Activated naive CD4-positive, alpha-beta T cell treated with anti-CD3 and anti-CD28 coated beads, Interleukin-2, amount 50 U/mL, for 24 hours (primary cell): ENCODE measurements around the gene HSD17B7.
"Not testable (repeated sequence)": the region's sequence is repeated elsewhere in the genome, so short reads cannot be mapped to it uniquely, and the experiment has no call there.

Experiments used
- H3K27ac Mint-ChIP-seq: one replicate; pipeline ENCODE4 v1.8.0; 2021; ENCODE audit warnings: mild to moderate bottlenecking, mixed read lengths
- H3K27me3 Mint-ChIP-seq: one replicate; pipeline ENCODE4 v1.8.0; 2021; ENCODE audit warnings: mixed read lengths
- H3K36me3 Mint-ChIP-seq: one replicate; pipeline ENCODE4 v1.8.0; 2021; ENCODE audit warnings: mixed read lengths
- H3K4me1 Mint-ChIP-seq: one replicate; pipeline ENCODE4 v1.8.0; 2021; ENCODE audit warnings: mixed read lengths
- H3K4me3 Mint-ChIP-seq: one replicate; pipeline ENCODE4 v1.8.0; 2021; ENCODE audit warnings: mild to moderate bottlenecking, mixed read lengths
- H3K9me3 Mint-ChIP-seq: one replicate; pipeline ENCODE4 v1.8.0; 2021; ENCODE audit warnings: mixed read lengths

Gene HSD17B7

GRCh38 chr1:162790303-162790984 is at the start of gene HSD17B7:
HSD17B7 (plus strand) TSS chr1:162790702; CDS start chr1:162790801, 99 bp downstream.
- H3K9me3 Mint-ChIP-seq, H3K4me1 Mint-ChIP-seq, H3K27me3 Mint-ChIP-seq, H3K36me3 Mint-ChIP-seq: not testable (repeated sequence)
- Mint-ChIP-seq H3K27ac (peak within 1 kb of the TSS; percentile 65), H3K4me3 (peak within 1 kb of the TSS; percentile 90)

- no peaks in the 10 kb centered on the region for H3K4me1 Mint-ChIP-seq
- H3K9me3 Mint-ChIP-seq: no peaks in the 10 kb centered on the region
- no peak overlapping the region for H3K4me3 Mint-ChIP-seq
- peaks cover 4% of the 10 kb centered on the region for H3K27me3 Mint-ChIP-seq
- no peaks in the 10 kb centered on the region for H3K36me3 Mint-ChIP-seq
- H3K27ac Mint-ChIP-seq: no peak overlapping the region
These were observed 49.7 kb upstream of the HSD17B7 start for GRCh38 chr1:162740755-162741154.

- Mint-ChIP-seq H3K9me3 (no peaks in the 10 kb centered on the region), H3K36me3 (no peaks in the 10 kb centered on the region)
These were observed 48.9 kb upstream of the HSD17B7 start for GRCh38 chr1:162741574-162741973.

GRCh38 chr1:162746264-162746942 is 44.1 kb upstream of the HSD17B7 start:
- H3K9me3 Mint-ChIP-seq, H3K4me1 Mint-ChIP-seq, H3K27ac Mint-ChIP-seq, H3K36me3 Mint-ChIP-seq, H3K27me3 Mint-ChIP-seq, H3K4me3 Mint-ChIP-seq: not testable (repeated sequence)

More at GRCh38 chr1:162741574-162741973, 48.9 kb upstream of the HSD17B7 start:
- Mint-ChIP-seq H3K4me3 (no peak overlapping the region), H3K4me1 (no peaks in the 10 kb centered on the region), H3K27ac (no peak overlapping the region), H3K27me3 (peaks cover 4% of the 10 kb centered on the region)

- Mint-ChIP-seq H3K27me3 (no peaks in the 10 kb centered on the region), H3K4me3 (no peak overlapping the region), H3K4me1 (no peaks in the 10 kb centered on the region), H3K9me3 (no peaks in the 10 kb centered on the region), H3K36me3 (no peaks in the 10 kb centered on the region), H3K27ac (no peak overlapping the region)
These were observed 37.4 kb upstream of the HSD17B7 start for GRCh38 chr1:162753001-162753658.

GRCh38 chr1:162753998-162754585 is 36.4 kb upstream of the HSD17B7 start:
- Mint-ChIP-seq H3K4me3 (no peak overlapping the region), H3K27me3 (no peaks in the 10 kb centered on the region), H3K9me3 (no peaks in the 10 kb centered on the region), H3K4me1 (no peaks in the 10 kb centered on the region), H3K36me3 (no peaks in the 10 kb centered on the region), H3K27ac (no peak overlapping the region)

- no peak overlapping the region for H3K4me3 Mint-ChIP-seq
These were observed 35.2 kb upstream of the HSD17B7 start for GRCh38 chr1:162755306-162755705.

GRCh38 chr1:162756523-162756922 is 34.0 kb upstream of the HSD17B7 start:
- Mint-ChIP-seq H3K9me3 (no peaks in the 10 kb centered on the region), H3K36me3 (no peaks in the 10 kb centered on the region), H3K27ac (no peak overlapping the region), H3K4me1 (no peaks in the 10 kb centered on the region), H3K4me3 (no peak overlapping the region), H3K27me3 (no peaks in the 10 kb centered on the region)

More at GRCh38 chr1:162755306-162755705, 35.2 kb upstream of the HSD17B7 start:
- H3K9me3 Mint-ChIP-seq: no peaks in the 10 kb centered on the region
- H3K36me3 Mint-ChIP-seq: no peaks in the 10 kb centered on the region
- no peak overlapping the region for H3K27ac Mint-ChIP-seq
- H3K4me1 Mint-ChIP-seq: no peaks in the 10 kb centered on the region
- no peaks in the 10 kb centered on the region for H3K27me3 Mint-ChIP-seq

GRCh38 chr1:162757476-162757875 is 33.0 kb upstream of the HSD17B7 start:
- H3K4me1 Mint-ChIP-seq: no peaks in the 10 kb centered on the region
- H3K27me3 Mint-ChIP-seq: no peaks in the 10 kb centered on the region
- H3K4me3 Mint-ChIP-seq: no peak overlapping the region
- no peak overlapping the region for H3K27ac Mint-ChIP-seq
- H3K9me3 Mint-ChIP-seq: no peaks in the 10 kb centered on the region
- H3K36me3 Mint-ChIP-seq: no peaks in the 10 kb centered on the region

GRCh38 chr1:162765788-162766187 is 24.7 kb upstream of the HSD17B7 start:
- Mint-ChIP-seq H3K4me3 (no peak overlapping the region), H3K4me1 (no peaks in the 10 kb centered on the region), H3K27me3 (peaks cover 2% of the 10 kb centered on the region), H3K9me3 (no peaks in the 10 kb centered on the region), H3K27ac (no peak overlapping the region), H3K36me3 (peaks cover 2% of the 10 kb centered on the region)

- H3K27me3 Mint-ChIP-seq: peaks cover 5% of the 10 kb centered on the region
- no peaks in the 10 kb centered on the region for H3K36me3 Mint-ChIP-seq
- no peak overlapping the region for H3K27ac Mint-ChIP-seq
- H3K4me3 Mint-ChIP-seq: no peak overlapping the region
- H3K4me1 Mint-ChIP-seq: no peaks in the 10 kb centered on the region
- H3K9me3 Mint-ChIP-seq: no peaks in the 10 kb centered on the region
These were observed 17.8 kb upstream of the HSD17B7 start for GRCh38 chr1:162772571-162773154.

GRCh38 chr1:162774007-162774406 is 16.5 kb upstream of the HSD17B7 start:
- no peaks in the 10 kb centered on the region for H3K36me3 Mint-ChIP-seq
- H3K4me1 Mint-ChIP-seq: no peaks in the 10 kb centered on the region
- H3K27me3 Mint-ChIP-seq: peaks cover 5% of the 10 kb centered on the region
- no peak overlapping the region for H3K4me3 Mint-ChIP-seq
- H3K9me3 Mint-ChIP-seq: no peaks in the 10 kb centered on the region
- H3K27ac Mint-ChIP-seq: no peak overlapping the region

GRCh38 chr1:162779043-162779442 is 11.5 kb upstream of the HSD17B7 start:
- Mint-ChIP-seq H3K36me3 (peaks cover 8% of the 10 kb centered on the region), H3K4me1 (no peaks in the 10 kb centered on the region), H3K4me3 (no peak overlapping the region), H3K9me3 (no peaks in the 10 kb centered on the region), H3K27me3 (peaks cover 6% of the 10 kb centered on the region), H3K27ac (no peak overlapping the region)

GRCh38 chr1:162782671-162783070 is 7.8 kb upstream of the HSD17B7 start:
- no peaks in the 10 kb centered on the region for H3K4me1 Mint-ChIP-seq
- no peak overlapping the region for H3K27ac Mint-ChIP-seq
- H3K9me3 Mint-ChIP-seq: no peaks in the 10 kb centered on the region
- H3K27me3 Mint-ChIP-seq: peaks cover 2% of the 10 kb centered on the region
- peaks cover 8% of the 10 kb centered on the region for H3K36me3 Mint-ChIP-seq
- no peak overlapping the region for H3K4me3 Mint-ChIP-seq

- not testable (repeated sequence) for H3K27ac Mint-ChIP-seq, H3K27me3 Mint-ChIP-seq, H3K4me3 Mint-ChIP-seq, H3K9me3 Mint-ChIP-seq, H3K36me3 Mint-ChIP-seq, H3K4me1 Mint-ChIP-seq
These were observed 5.6 kb upstream of the HSD17B7 start for GRCh38 chr1:162784926-162785325.

- H3K4me3 Mint-ChIP-seq, H3K27ac Mint-ChIP-seq, H3K4me1 Mint-ChIP-seq, H3K36me3 Mint-ChIP-seq, H3K27me3 Mint-ChIP-seq, H3K9me3 Mint-ChIP-seq: not testable (repeated sequence)
These were observed 1.7 kb upstream of the HSD17B7 start for GRCh38 chr1:162788783-162789182.
